RPMI8226 (cell line): ENCODE results near the gene G0S2.

Source experiments
- DNase-seq: peaks from one replicate; pipeline ENCODE4 v3.0.0-alpha.2; 2015

G0S2 gene

GRCh38 chr1:209721323-209721722 lies 46.1 kb downstream of the G0S2 start:
- no peak for DNase-seq

GRCh38 chr1:209723265-209723664 lies 48.1 kb downstream of the G0S2 start:
- no peak for DNase-seq

GRCh38 chr1:209723756-209724693 lies 48.8 kb downstream of the G0S2 start:
- no peak for DNase-seq
